HG02852 (cell line): ENCODE results near the gene RTL10.

ENCODE experiments used
- ATAC-seq: cut with Tn5 transposase; IDR thresholded peaks from one replicate; pipeline ENCODE4 v1.9.1; 2021; ENCODE audit warnings: mild to moderate bottlenecking, moderate library complexity; ENCODE audit not compliant: unreplicated experiment

RTL10 gene

DNA sequence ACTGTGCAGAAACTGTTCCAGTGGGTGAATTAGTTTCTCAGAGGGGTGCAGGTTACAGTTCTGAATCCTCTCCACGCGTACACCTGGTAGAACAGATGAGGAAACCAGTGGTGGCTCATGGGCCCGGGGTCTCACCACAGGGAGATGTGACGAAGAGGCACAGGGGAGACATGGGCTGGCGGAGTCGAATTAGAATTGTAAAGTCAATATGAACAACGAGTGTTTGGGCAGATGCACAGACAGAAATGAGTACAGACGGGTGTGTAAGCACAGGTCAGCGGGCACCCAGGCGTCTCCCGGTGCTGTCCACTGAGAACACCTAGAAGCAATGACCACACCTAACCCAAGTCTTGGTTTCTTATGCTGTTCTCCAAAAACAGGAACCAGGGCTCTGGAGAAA, 41.8 kb downstream of the RTL10 start:
- ATAC-seq = no peak

GRCh38 chr22:19811811-19812771, 42.6 kb downstream of the RTL10 start:
- ATAC-seq = no peak

- no peak for ATAC-seq
Observed at GRCh38 chr22:19811211-19811621, 43.5 kb downstream of the RTL10 start.

DNA sequence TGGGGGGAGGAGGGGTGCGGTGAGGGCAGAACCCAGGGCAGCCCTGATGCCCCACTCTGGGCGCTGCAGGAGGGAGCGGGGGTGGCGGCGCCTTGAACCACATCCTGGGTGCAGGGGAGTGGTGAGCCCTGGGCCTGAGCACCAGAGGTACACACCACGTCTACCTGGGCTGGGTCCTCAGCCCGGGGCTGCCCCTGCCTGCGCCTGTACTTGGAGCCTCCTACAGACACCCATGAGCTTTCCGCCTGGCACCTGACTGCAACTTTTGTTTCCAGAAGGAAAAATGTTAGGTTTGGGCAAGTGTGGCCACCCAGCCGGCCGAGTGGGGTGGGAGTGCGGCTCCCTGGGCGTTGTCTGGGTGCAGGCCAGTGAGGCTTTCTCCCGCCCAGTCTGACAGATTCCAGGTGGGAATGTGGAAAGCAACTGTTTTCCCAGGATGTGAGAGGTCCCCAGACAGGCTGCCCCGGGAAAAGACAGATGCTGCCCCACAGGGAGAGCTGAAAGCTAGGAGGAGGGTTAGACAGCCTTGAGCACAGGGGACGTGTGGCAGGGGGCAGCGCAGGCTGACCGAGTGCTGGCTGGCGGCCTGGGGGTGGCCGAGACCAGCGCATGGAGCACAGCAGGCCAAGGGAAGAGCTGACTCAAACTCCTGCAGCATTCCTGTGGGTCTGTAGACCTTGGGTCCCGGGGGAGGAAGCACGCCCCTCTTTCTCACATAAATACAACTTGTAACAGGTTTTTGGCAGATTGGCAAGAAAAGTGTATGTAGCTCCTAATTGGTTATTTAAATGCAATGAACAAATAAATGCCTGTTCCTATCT, 44.1 kb downstream of the RTL10 start:
- ATAC-seq = no peak

GRCh38 chr22:19809741-19810140, 44.9 kb downstream of the RTL10 start:
- ATAC-seq = no peak

- no peak for ATAC-seq
Observed at GRCh38 chr22:19808873-19809478, 45.7 kb downstream of the RTL10 start.

GRCh38 chr22:19807914-19808872, 46.5 kb downstream of the RTL10 start:
- ATAC-seq = no peak

DNA sequence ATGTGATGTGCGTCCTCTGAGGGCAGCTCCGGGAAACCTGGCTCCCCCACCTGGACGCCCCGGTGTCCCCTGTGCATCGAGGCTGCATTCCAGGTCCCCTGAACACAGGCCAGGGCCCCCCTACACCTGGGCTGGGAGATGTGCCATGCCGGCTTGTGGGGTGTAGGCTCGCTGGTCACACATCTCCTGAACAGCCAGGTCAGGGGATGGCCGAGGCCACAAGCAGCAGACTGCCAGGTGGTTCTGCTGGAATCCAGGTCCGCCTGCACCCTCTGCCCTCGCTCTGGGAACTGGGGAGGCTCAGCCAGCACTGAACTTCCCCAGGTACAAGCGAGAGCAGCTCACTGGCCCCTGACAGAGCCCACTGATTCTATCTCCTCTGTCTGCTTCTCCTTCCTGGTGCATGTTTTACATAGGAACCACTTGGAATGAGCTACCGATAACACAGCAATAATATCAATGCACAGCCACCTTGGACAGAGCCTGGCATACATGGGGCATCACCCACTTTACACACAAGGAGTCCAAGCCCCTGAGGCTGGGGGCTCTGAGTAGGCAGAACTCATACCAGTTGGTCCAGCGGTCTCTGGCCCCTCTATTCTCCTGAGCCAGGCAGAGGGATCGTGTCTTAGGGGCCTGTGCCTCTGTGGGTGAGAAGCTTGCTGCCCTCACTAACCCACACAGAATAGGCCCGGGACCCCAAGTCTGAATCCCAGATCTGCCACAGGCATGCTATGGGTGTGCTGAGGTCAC, 47.3 kb downstream of the RTL10 start:
- ATAC-seq = no peak

DNA sequence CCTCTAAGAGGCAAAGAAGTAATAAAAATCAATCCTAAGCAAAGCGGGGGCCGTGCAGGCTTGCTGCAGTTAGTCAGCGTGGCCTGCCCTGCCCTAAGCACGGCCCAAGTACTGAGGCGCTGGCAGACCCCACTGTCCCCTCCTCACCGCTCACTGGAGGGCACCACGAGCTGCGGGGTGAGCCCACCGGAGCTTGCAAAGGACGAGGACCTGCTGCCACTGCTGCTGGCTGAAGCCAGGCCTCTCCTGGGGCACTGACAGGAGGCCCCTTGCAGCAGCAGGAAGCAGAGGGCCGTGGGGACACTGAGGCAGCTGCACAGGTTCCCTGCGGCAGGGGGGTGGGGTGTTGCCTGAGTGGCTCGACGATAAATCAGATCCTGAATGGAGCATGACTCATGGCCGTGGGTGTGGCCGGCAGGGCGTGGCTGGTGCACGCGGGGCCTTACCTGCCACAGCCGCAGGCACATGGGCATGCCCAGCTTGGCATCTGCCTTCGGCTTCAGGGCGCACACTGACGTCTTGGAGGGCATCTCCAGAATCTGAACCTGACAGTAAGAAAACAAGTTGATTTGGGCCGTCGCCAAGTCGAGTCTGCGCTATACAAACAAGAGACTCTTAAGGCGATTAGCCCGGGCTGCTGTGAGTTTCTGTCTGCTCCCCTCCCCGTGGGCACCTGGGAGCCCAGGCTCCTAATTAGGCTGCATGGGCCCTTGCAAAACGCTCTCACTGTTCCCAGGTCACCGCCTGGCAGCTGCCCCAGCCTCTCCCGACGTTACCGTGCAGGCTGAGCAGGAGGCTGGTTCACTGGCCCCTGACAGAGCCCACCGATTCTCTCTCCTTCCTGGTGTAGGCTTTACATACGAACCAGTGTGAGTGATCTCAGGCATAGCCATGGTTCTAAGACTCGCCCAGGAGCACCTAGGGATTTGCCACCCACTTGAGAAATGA, 48.2 kb downstream of the RTL10 start:
- ATAC-seq = no peak

DNA sequence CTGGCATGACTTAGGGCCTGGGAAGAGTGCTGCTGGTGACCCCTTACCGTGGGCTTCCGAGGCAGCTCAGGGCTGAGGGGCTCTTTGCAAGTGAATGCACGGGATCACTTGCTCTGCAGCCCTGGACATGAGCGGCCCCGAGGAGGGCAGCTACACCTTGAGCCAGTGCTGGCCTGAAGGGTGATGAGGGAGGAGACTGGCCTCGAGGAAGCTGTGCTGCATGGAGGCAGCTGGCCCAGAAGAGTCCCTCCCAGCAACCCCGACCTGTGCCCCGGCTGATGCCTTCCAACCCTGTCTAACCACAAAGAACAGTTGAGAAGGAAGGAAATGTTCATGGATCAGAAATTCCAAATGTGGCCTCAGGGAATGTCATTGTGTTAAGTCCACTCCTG, 48.9 kb downstream of the RTL10 start:
- no peak for ATAC-seq
